LHCN-M2 (cell line): ENCODE measurements around the gene BMAL2. TPM values are rescaled to one million over a fixed set of nuclear protein-coding genes. Genes with fewer than 3 reads are reported as not detected.

ENCODE experiments used
- DNase-seq: peaks from one replicate; pipeline ENCODE4 v3.0.0-alpha.2; 2012; ENCODE audit warnings: low read depth
- total RNA-seq: library from RNA; depleted of rRNA; stranded (reverse); fragments of >200 nt; gene quantifications from 2 replicates; pipeline ENCODE4 v1.2.3, GENCODE V29; 2014; rRNA removed

BMAL2 gene
- total RNA-seq, 1 experiment from 2014 or later, result 25.1 TPM

- DNase-seq, result no peak
These were observed 23.3 kb downstream of the BMAL2 start for GRCh38 chr12:27355979-27356378.

- no peak for DNase-seq
These were observed 27.1 kb downstream of the BMAL2 start for GRCh38 chr12:27359578-27360340.

GRCh38 chr12:27361372-27361771, 28.7 kb downstream of the BMAL2 start:
- no peak for DNase-seq

GRCh38 chr12:27366621-27367020, 34.0 kb downstream of the BMAL2 start:
- DNase-seq, result no peak

- peak; percentile 27 for DNase-seq
These were observed 34.4 kb downstream of the BMAL2 start for GRCh38 chr12:27367078-27367477.

GRCh38 chr12:27382171-27382795, 49.6 kb downstream of the BMAL2 start:
- DNase-seq, result peak; percentile 82

Other genes with a start within 250 kb of the BMAL2 start
- 9.1 and 14.2 TPM in 2 replicates for gene STK38L, start 88.5 kb upstream of the BMAL2 start, total RNA-seq
- not detected in 2 replicates for gene SMCO2, start 113.9 kb downstream of the BMAL2 start, total RNA-seq
- 102 and 121 TPM in 2 replicates for gene PPFIBP1, start 191.4 kb downstream of the BMAL2 start, total RNA-seq